ENCODE results near the gene ZNF215. TPM values are rescaled to one million over a fixed set of nuclear protein-coding genes. Genes with fewer than 3 reads are reported as not detected.
"Not testable (repeated sequence)": the region's sequence is repeated elsewhere in the genome, so short reads cannot be mapped to it uniquely, and the experiment has no call there.

Gene ZNF215
- 1 to 10 TPM; 3.5 to 3.8 (median 3.6) TPM for polyA plus RNA-seq (ENCODE audit: insufficient read length in 3 of 3)

DNA sequence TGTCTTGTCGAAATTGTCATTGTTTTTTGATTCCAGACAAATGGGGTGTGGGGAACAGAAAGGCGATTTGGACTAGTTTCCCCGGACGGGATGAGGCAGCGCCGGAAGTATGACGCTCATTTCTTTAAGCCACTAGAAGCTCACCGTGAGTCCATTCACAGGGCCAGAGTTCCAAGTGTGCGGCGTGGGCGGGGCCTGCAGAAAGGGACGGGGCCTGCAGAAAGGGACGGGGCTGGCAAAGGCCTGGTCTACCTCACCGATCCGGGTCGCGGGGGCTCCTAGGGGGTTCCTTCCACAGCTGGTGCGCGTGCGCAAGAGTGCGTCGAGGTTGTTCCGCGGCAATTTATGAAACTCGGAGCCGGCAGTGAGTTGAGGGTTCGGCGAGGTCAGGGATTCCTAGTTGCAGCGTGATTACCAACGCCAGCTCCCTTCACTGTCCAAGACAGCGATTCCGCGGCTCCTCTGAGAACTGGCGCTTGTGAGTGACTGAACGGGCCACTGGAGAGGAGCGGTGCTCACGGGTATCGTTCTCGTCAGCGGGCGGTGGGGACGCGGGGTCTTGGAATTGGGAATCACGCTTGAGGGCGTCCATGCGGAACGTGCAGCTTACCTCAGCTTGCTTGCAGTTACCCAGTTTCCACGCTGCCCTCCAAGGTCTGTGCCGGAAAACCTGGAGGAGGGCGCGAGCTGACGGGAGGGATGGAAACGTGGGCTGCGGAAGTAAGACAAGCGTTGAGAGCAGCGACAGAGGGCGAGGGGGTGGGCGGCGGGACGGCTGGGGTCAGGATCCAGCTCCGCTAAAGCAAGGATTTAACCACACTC, at the start of gene ZNF215:
Gene ZNF215, plus strand, starts transcription at position 219 of the 822 bp plus-strand sequence. CDS start 5,847 bp downstream, outside the sequence.
- peak; percentile 15 to 38 (median 23) for DNase-seq (ENCODE audit: low read depth in 3 of 3, low spot score in 2 of 3)

GRCh38 chr11:6876914-6877313, 49.3 kb upstream of the ZNF215 start:
- DNase-seq (ENCODE audit: low read depth in 3 of 3, low spot score in 2 of 3) = no peak

DNA sequence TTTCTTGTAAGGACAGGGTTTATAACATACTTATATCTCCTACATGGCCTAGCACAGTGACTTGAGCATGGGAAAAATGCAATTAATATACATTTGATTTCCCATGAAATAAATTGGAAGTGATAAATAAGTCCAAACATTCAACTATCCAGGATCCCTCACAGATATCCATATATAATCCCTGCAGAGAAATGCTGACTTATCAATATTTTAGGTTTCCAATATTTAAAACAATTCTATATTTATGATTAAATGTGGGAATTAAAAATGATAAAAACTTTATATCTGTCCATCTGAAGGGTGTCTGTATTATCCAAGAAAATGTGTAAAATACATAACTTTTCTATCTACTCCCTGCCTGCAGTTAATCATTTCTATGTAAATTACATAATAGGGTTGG, 43.5 kb upstream of the ZNF215 start:
- DNase-seq (ENCODE audit: low read depth in 3 of 3, low spot score in 2 of 3) = no peak

DNA sequence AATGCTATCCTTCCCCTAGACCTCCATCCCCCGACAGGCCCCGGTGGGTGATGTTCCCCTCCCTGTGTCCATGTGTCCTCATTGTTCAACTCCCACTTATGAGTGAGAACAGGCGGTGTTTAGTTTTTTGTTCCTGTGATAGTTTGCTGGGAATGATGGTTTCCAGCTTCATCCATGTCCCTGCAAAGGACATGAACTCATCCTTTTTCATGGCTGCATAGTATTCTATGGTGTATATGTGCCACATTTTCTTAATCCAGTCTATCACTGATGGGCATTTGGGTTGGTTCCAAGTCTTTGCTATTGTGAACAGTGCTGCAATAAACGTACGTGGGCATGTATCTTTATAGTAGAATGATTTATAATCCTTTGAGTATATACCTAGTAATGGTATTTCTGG, 38.5 kb upstream of the ZNF215 start:
- not testable (repeated sequence) for DNase-seq (ENCODE audit: low read depth in 3 of 3, low spot score in 2 of 3)

GRCh38 chr11:6888830-6889229, 37.4 kb upstream of the ZNF215 start:
- DNase-seq (ENCODE audit: low read depth in 3 of 3, low spot score in 2 of 3) = no peak

DNA sequence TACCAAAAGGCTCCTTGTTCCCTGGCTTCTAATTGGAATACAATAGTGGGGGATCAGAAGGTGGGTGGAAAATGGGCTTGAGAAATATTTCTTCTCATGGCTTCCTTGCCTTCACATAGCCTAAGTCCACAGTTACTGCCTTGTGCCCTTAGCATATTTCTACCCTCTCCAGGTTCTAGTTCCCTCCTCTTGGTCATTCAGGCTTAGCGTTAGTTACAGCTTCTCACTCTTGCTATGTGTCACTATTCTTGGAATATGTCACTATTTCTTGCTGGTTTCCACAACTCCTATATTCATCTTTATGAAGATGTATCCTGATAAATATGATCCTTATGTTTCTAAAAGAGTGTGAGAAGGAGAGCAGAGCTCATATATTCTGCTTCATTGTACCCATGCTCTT, 36.4 kb upstream of the ZNF215 start:
- DNase-seq (ENCODE audit: low read depth in 3 of 3, low spot score in 2 of 3) = no peak

DNA sequence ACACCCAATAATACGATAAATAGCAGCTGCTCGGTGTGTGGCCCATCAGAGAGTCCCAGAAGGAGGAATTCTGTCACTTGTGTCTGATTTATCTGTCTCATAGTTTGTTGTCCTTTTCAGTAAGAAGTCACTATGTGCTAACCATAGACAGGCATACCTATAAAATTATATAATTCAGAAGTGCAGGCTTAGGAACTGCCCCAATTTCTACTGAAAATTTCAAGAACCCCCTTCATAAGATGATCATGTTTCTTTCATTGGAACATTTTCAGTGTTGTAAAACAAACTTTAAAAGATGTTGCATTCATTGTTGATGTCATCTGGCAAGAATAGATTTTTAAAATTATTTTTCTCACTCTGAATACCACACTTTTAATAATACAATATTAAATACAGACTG, 33.8 kb upstream of the ZNF215 start, which contains the start of gene OR2D2:
Gene OR2D2, minus strand, starts transcription at position 101 of the 400 bp plus-strand sequence. Its CDS starts 0 bp downstream, at position 101.
- no peak for DNase-seq (ENCODE audit: low read depth in 3 of 3, low spot score in 2 of 3)

DNA sequence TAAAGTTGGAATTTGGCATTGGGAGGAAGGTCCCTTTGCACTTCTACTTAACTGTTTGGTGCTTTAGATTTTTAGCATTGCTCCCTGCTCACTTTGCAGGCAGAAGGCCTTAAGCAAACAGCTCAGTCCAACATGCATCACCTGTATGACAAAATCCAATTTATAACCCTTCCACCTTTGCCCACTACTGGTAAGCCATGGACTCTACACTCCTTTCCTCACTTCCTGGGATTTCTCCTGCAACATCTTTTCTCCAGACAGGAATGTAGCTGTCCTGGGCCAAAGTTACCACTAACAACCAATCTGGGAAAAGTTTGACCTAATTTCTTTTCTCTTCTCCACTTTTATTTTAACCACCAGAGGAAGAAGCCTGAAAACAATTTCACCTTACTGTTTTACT, 32.1 kb upstream of the ZNF215 start:
- no peak for DNase-seq (ENCODE audit: low read depth in 3 of 3, low spot score in 2 of 3)

DNA sequence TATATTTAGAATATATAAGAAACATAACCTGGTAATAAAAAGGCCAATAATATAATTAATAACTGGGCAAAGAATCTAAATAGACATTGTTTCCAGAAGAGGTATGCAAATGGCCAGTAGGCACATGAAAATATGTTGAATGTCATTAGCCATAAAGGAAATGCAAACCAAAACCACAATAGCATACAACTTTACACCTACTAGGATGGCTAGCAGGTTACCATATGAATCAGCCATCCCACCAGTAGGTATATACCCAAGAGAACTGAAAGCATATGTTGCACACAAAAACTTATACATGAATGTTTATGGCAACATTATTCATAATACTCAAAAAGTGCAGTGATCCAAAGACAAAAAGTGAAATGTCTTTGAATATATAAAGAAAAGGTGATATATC, 31.2 kb upstream of the ZNF215 start:
- no peak for DNase-seq (ENCODE audit: low read depth in 3 of 3, low spot score in 2 of 3)

GRCh38 chr11:6898911-6899310, 27.3 kb upstream of the ZNF215 start:
- no peak for DNase-seq (ENCODE audit: low read depth in 3 of 3, low spot score in 2 of 3)

GRCh38 chr11:6900327-6900999, 25.8 kb upstream of the ZNF215 start:
- DNase-seq (ENCODE audit: low read depth in 3 of 3, low spot score in 2 of 3) = no peak

DNA sequence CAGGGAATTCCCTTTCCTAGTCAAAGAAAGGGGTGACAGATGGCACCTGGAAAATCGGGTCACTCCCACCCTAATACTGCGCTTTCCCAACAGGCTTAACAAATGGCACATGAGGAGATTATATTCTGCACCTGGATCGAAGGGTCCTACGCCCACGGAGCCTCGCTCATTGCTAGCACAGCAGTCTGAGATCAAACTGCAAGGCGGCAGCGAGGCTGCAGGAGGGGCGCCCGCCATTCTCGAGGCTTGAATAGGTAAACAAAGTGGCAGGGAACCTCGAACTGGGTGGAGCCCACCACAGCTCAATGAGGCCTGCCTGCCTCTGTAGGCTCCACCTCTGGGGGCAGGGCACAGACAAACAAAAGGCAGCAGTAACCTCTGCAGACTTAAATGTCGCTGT, 21.4 kb upstream of the ZNF215 start:
- DNase-seq (ENCODE audit: low read depth in 3 of 3, low spot score in 2 of 3) = not testable (repeated sequence)

GRCh38 chr11:6911378-6911777, 14.8 kb upstream of the ZNF215 start:
- DNase-seq (ENCODE audit: low read depth in 3 of 3, low spot score in 2 of 3) = no peak

- no peak for DNase-seq (ENCODE audit: low read depth in 3 of 3, low spot score in 2 of 3)
Observed at GRCh38 chr11:6911948-6912347, 14.3 kb upstream of the ZNF215 start.

DNA sequence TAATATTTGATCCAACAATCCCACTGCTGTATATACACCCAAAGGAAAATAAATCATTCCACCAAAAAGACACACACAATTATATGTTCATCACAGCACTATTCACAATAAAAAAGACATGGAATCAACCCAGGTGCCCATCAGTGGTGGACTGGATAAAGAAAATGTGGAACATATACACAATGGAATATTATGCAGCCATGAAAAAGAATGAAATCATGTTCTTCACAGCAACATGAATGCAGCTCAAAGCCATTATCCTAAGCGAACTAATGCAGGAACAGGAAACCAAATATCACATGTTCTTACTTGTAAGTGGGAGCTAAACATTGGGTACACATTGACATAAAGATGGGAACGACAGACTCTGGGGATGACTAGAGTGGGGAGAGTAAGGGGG, 6.5 kb upstream of the ZNF215 start:
- DNase-seq (ENCODE audit: low read depth in 3 of 3, low spot score in 2 of 3) = no peak

DNA sequence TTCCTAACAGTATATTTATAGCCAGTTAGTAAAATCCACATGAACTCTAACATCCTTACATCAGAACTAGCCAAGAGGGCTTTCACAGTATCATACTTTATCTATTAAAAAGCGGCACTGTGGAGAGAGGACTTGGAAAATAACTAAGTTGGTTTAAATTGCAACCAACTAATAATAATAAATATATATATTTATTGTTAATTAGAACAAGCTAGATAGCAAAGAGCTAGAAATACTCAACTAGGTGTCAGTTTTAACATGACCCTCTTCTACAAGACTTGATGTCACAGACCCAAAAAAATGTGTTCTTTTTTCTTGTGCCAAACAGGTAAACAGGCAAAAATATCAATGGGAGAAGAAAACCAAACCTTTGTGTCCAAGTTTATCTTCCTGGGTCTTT, 5.5 kb upstream of the ZNF215 start, which contains the start of gene OR2D3:
Gene OR2D3, plus strand, starts transcription at position 301 of the 400 bp plus-strand sequence. Its CDS starts 0 bp downstream, at position 301.
- no peak for DNase-seq (ENCODE audit: low read depth in 3 of 3, low spot score in 2 of 3)

DNA sequence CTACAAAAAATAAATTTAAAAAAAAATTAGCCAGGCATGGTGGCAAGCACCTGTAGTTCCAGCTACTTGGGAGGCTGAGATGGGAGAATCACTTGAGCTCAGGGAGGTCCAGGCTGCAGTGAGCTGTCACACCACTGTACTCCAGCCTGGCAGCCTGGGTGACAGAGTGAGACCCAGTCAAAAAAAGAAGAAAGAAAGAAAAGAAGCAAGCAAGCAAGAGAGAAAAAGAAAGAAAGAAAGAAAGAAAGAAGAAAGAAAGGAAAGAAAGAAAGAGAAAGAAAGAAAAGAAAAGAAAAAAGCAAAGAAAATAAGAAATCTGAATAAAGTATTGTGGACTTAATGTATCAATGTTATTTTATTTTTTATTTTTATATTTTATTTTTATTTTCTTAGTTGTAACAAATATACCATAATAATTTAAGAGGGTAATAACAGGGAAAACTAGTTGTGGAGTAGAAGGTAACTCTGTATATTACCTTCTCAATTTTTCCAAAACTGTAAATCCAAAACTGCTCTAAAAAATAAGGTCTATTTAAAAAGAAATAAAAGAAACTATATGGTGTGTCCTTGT, 1.1 kb upstream of the ZNF215 start:
- no peak for DNase-seq (ENCODE audit: low read depth in 3 of 3, low spot score in 2 of 3)

DNA sequence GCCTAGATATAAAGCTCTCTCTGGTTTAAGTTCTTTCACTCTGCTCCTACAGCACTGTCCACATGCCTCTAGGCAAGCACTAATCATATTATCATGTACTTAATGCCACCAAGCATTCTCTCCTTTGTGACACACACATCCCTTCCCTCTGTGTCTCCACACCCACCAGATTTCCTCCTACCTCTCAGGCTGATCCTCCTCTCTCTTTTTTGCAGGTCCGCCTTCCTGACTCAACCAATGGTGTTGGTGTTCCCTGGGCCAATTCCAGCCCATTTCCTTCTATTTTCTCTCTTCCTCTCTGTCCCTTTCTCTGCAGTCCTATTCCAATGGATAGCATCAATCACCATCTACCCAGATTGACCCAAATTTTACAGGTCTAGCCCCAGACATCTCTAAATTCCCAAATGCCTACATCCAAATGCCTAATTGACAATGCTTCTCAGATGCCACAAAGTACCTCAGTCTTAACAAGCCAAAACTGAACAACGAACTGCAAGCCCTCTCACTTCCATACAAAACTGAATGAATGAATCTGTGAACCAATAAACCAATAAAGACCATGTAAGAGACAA, 504 bp upstream of the ZNF215 start:
- peak in 1 of 3 donors; percentile 1 for DNase-seq (ENCODE audit: low read depth in 3 of 3, low spot score in 2 of 3)

DNA sequence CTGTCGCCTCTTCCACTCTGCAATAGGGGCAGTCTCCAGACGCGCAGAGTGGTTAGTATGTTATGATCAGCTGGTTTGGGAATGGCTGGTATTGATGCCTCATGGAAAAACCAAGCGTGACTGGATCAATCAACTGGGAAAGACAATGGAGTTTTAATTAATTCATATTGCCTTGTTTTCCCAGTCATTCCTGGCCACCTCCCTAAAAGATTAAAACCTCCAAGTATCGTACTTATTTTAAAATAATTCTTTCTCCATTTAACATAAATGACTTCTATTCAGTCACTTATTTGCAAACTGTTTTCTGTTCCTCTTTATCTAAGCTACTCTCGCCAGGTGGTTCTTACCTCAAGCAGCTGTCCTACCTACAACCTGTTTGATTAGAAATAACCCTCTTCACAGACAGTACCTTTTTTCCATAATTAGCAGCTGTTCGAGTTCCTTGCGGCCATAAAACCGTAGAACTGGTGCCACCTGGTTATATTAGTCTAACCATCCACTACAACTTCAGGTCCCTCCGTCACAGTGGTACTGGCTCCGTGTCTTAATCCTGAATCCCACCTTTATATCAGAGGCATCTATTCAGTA, 898 bp downstream of the ZNF215 start:
- no peak for DNase-seq (ENCODE audit: low read depth in 3 of 3, low spot score in 2 of 3)

DNA sequence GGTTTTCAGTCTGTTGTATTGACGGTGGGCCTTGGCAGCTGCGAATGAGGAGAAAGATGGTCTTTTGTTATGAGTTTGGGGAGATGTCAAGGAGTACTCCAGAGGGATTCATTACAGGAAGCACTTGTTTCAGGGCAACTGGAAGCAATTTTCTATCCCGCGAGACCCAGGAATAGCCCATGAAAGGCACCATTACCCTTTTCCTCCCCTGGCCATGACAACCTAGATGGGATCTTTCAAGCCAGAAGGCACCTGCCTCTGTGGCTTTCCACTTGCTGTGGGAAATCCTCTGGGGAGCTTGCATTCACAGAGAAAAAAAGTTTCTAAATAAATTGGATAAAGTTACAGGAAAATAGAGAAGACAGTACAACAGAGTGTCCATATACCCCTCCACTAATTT, 2.7 kb downstream of the ZNF215 start:
- no peak for DNase-seq (ENCODE audit: low read depth in 3 of 3, low spot score in 2 of 3)

Data from right renal cortex interstitium (tissue), 3 donors.